Ishikawa (cell line): ENCODE data around the gene SELENOP.

Experiments used
- CEBPB ChIP-seq: IDR thresholded peaks from 2 replicates; pipeline ENCODE4 v1.6.1; 2012
- CREB1 ChIP-seq: IDR thresholded peaks from 2 replicates; pipeline ENCODE4 v1.6.1; 2012; ENCODE audit warnings: low read depth
- EGR1 ChIP-seq: IDR thresholded peaks from 2 replicates; pipeline ENCODE4 v1.6.1; 2012
- EP300 ChIP-seq: IDR thresholded peaks from 2 replicates; pipeline ENCODE4 v1.6.1; 2012; ENCODE audit warnings: borderline replicate concordance
- FOXM1 ChIP-seq: IDR thresholded peaks from 2 replicates; pipeline ENCODE4 v1.6.1; 2012; ENCODE audit warnings: low read depth, borderline replicate concordance
- NFIC ChIP-seq: IDR thresholded peaks from 2 replicates; pipeline ENCODE4 v1.6.1; 2012
- RAD21 ChIP-seq: IDR thresholded peaks from 2 replicates; pipeline ENCODE4 v1.6.1; 2012; ENCODE audit warnings: low read depth
- REST ChIP-seq: IDR thresholded peaks from 2 replicates; pipeline ENCODE4 v1.6.1; 2012; ENCODE audit warnings: low read depth, mild to moderate bottlenecking
- TAF1 ChIP-seq: IDR thresholded peaks from 2 replicates; pipeline ENCODE4 v1.6.1; 2012; ENCODE audit warnings: low read depth, mild to moderate bottlenecking
- TCF12 ChIP-seq: IDR thresholded peaks from 2 replicates; pipeline ENCODE4 v1.6.1; 2012; ENCODE audit warnings: low read depth
- TEAD4 ChIP-seq: IDR thresholded peaks from 2 replicates; pipeline ENCODE4 v1.6.1; 2012
- YY1 ChIP-seq: IDR thresholded peaks from 2 replicates; pipeline ENCODE4 v1.6.1; 2012; ENCODE audit warnings: low read depth
- ZBTB7A ChIP-seq: IDR thresholded peaks from 2 replicates; pipeline ENCODE4 v1.6.1; 2012; ENCODE audit warnings: low read depth
- TF ChIP-seq, protein P1 (sequence below): IDR thresholded peaks from 2 replicates; pipeline ENCODE4 v1.6.1; 2012
- TF ChIP-seq, protein P2 (sequence below): IDR thresholded peaks from 2 replicates; pipeline ENCODE4 v1.6.1; 2012

SELENOP gene

GRCh38 chr5:42852826-42853225 lies 41.1 kb upstream of the SELENOP start:
- TF ChIP-seq EGR1: no peak
- no peak for TF ChIP-seq TEAD4
- TF ChIP-seq CEBPB: no peak
- no peak for TF ChIP-seq FOXM1
- TF ChIP-seq REST: no peak

DNA sequence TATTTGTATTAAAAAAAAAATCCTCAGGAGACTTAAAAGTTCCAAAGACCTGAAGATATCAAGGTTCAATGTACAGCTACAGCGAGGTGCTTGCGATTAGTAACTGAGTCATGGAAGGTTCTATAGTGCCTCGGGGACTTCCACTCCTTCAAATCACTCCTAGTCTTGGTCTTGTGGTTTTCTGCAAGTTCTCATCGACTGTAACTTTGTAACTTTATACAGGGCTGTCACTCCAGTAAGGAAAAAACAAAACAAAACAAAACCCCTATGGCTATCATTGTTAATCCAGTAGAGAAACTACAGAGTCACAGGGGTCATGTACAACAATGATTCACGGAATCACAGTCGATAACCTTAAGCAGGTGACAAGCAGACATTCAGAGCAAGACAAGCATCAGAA lies 39.8 kb upstream of the SELENOP start:
- TF ChIP-seq, protein P1, sequence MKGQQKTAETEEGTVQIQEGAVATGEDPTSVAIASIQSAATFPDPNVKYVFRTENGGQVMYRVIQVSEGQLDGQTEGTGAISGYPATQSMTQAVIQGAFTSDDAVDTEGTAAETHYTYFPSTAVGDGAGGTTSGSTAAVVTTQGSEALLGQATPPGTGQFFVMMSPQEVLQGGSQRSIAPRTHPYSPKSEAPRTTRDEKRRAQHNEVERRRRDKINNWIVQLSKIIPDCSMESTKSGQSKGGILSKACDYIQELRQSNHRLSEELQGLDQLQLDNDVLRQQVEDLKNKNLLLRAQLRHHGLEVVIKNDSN: no peak
- TF ChIP-seq EP300: no peak
- TF ChIP-seq EGR1: no peak
- TF ChIP-seq ZBTB7A: no peak
- TF ChIP-seq TAF1: no peak
- no peak for TF ChIP-seq YY1
- no peak for TF ChIP-seq NFIC
- no peak for TF ChIP-seq RAD21
- TF ChIP-seq TCF12: no peak
- no peak for TF ChIP-seq FOXM1
- no peak for TF ChIP-seq TEAD4
- TF ChIP-seq, protein P2, sequence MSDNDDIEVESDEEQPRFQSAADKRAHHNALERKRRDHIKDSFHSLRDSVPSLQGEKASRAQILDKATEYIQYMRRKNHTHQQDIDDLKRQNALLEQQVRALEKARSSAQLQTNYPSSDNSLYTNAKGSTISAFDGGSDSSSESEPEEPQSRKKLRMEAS: no peak
- TF ChIP-seq REST: no peak
- no peak for TF ChIP-seq CREB1

- no peak for TF ChIP-seq RAD21
- no peak for TF ChIP-seq TEAD4
- no peak for TF ChIP-seq CREB1
- TF ChIP-seq NFIC: no peak
- no peak for TF ChIP-seq ZBTB7A
- TF ChIP-seq YY1: no peak
- TF ChIP-seq FOXM1: no peak
- TF ChIP-seq CEBPB: no peak
- TF ChIP-seq, protein P2: no peak
- TF ChIP-seq TAF1: no peak
- TF ChIP-seq, protein P1: no peak
- TF ChIP-seq TCF12: no peak
- no peak for TF ChIP-seq EP300
Measured at GRCh38 chr5:42848545-42848944, 36.9 kb upstream of the SELENOP start.

DNA sequence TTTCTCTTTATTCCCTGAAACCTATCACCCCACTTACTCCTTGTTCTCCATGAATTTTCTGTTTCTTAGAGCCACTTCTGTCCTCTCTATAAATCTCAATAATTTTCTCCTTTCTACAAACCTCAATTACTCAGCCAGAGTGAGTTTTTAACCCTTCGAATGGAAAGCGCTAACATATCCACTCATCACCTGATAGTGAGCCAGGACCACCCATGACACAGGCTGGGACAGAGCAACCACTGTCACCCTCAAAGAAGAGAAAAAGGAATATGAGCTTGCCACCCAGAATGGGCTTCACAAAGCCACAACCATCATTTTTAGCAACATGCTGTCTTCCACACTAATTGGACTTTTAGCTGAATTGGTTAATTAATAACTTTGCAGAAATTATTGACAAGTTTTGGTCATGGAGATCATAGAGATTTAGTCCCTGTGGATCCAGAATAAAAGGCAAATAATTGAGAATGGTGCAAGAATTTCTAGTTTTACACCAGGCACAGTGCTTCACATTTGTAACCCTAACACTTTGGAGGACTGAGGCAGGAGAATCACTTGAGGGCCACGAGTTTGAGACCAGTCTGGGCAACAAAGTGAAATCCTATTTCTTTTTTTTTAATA lies 32.1 kb upstream of the SELENOP start:
- TF ChIP-seq FOXM1 (no peak), EGR1 (no peak), NFIC (no peak), CEBPB (no peak), TCF12 (no peak), REST (no peak), YY1 (no peak), RAD21 (no peak), TAF1 (no peak), TEAD4 (no peak), ZBTB7A (no peak), EP300 (no peak), CREB1 (no peak)
- TF ChIP-seq, protein P2: no peak
- TF ChIP-seq, protein P1: no peak
